Upper lobe of left lung (tissue), 6 donors: ENCODE data around the gene HMCES. TPM values are rescaled to one million over a fixed set of nuclear protein-coding genes. Genes with fewer than 3 reads are reported as not detected.
A peak's percentile ranks its signal among the peaks of the same experiment; 100 is the strongest.

Experiments
- ATAC-seq, 2 donors: fragments of 200-7000 bp; cut with Tn5 transposase; one replicate each; pipeline ENCODE4 v1.9.1; 2022; ENCODE audit warnings: mild to moderate bottlenecking in 2 of 2, moderate library complexity in 2 of 2; ENCODE audit not compliant: low FRiP score in 2 of 2
- DNase-seq, 2 donors: peaks; one replicate each; pipeline ENCODE4 v3.0.0-alpha.2; 2019 to 2020
- H3K27ac ChIP-seq, 4 donors: fragments of 200-600 bp; sonication (generic); one replicate each; pipeline ENCODE4 v1.5.1; 2016 to 2019
- H3K27me3 ChIP-seq, 4 donors: fragments of 200-600 bp; sonication (generic); one replicate each; pipeline ENCODE4 v1.5.1; 2017 to 2019
- H3K36me3 ChIP-seq, 4 donors: fragments of 200-600 bp; sonication (generic); one replicate each; pipeline ENCODE4 v1.5.1; 2016 to 2019
- H3K4me1 ChIP-seq, 4 donors: fragments of 200-600 bp; sonication (generic); one replicate each; pipeline ENCODE4 v1.5.1; 2018 to 2019
- H3K4me3 ChIP-seq, 4 donors: fragments of 200-600 bp; sonication (generic); one replicate each; pipeline ENCODE4 v1.5.1; 2017 to 2019; ENCODE audit warnings: mild to moderate bottlenecking in 2 of 4, moderate library complexity in 1 of 4
- H3K9me3 ChIP-seq, 4 donors: fragments of 200-600 bp; sonication (generic); one replicate each; pipeline ENCODE4 v1.5.1; 2018 to 2019
- CTCF ChIP-seq, 6 experiments: fragments of 450-650 bp in 4 of 6; fragments of 200-600 bp in 2 of 6; sonication (generic) in 2 of 6; IDR thresholded peaks; one replicate each; pipeline ENCODE4 v1.5.1; 2016 to 2019; ENCODE audit warnings: antibody characterized with exemption in 6 of 6
- EP300 ChIP-seq, 4 donors: sonication (generic); formaldehyde crosslinking; IDR thresholded peaks; one replicate each; pipeline ENCODE4 v1.5.1; 2017; ENCODE audit warnings: antibody characterized with exemption in 4 of 4, control low read depth in 2 of 4
- POLR2A ChIP-seq, 4 donors: fragments of 450-650 bp; IDR thresholded peaks; one replicate each; pipeline ENCODE4 v1.5.1; 2016 to 2017; ENCODE audit warnings: antibody characterized with exemption in 4 of 4, mild to moderate bottlenecking in 2 of 4
- POLR2AphosphoS5 ChIP-seq, 2 donors: sonication (generic); formaldehyde crosslinking; IDR thresholded peaks; one replicate each; pipeline ENCODE4 v1.5.1; 2017; ENCODE audit warnings: antibody characterized with exemption in 2 of 2
- WGBS, 2 donors: methylation state at CpG; one replicate each; pipeline ENCODE4 v1.1.5; 2017 to 2018; 5-methylcytosine and 5-hydroxymethylcytosine counted together
- total RNA-seq, 6 donors: library from RNA; depleted of rRNA in 4 of 6; stranded (reverse); fragments of >200 nt in 4 of 6; gene quantifications; one replicate each; pipeline versions ENCODE4 v1.1.0 to v1.2.1, GENCODE V29; 2016 to 2021
- donor health status: DM: no; HTN: no; CAD: no; lungs with moderate emphysema.
- donor health status: DM: no; HTN: yes; CAD: no; lungs with severe emphysema.

Gene HMCES
- total RNA-seq, 6 donors from 2014 or later: 27.0 to 38.0 (median 31.1) TPM

GRCh38 chr3:129248286-129248979, 30.2 kb upstream of the HMCES start:
- WGBS, 2 donors: 56 to 57% methylated on average over 21 of the region's 21 CpGs
- peak overlapping the region; percentile 88 to 96 (median 94) for H3K27ac ChIP-seq
- H3K9me3 ChIP-seq: no peaks in the 10 kb centered on the region
- peaks cover 8 to 25% (median 19%) of the 10 kb centered on the region in 4 donors for H3K36me3 ChIP-seq
- ATAC-seq (no peak), DNase-seq (no peak)
- peaks cover 28 to 52% (median 36%) of the 10 kb centered on the region in 4 donors for H3K4me1 ChIP-seq
- TF ChIP-seq POLR2A (IDR thresholded peaks at IDR 0.05): no peak
- TF ChIP-seq POLR2AphosphoS5 (IDR thresholded peaks at IDR 0.05): no peak
- TF ChIP-seq CTCF (IDR thresholded peaks at IDR 0.05): no peak
- TF ChIP-seq EP300 (IDR thresholded peaks at IDR 0.05): no peak
- H3K4me3 ChIP-seq: peak overlapping the region; percentile 78 to 97 (median 82)
- no peaks in the 10 kb centered on the region for H3K27me3 ChIP-seq

GRCh38 chr3:129249284-129250065, 29.2 kb upstream of the HMCES start, which contains the start of gene COPG1:
COPG1 (plus strand) TSS chr3:129249606; CDS start chr3:129249710, 104 bp downstream.
- TF ChIP-seq POLR2A (IDR thresholded peaks at IDR 0.05) (peak; percentile 82 to 97 (median 94)), EP300 (IDR thresholded peaks at IDR 0.05) (peak in 1 of 4 donors; percentile 34), CTCF (IDR thresholded peaks at IDR 0.05) (peak in 2 of 6 experiments; percentile 20 to 29), POLR2AphosphoS5 (IDR thresholded peaks at IDR 0.05) (peak; percentile 98 to 99)
- Histone ChIP-seq H3K4me3 (peak within 1 kb of the TSS; percentile 78 to 97 (median 82)), H3K27me3 (no peaks in the 10 kb centered on the region), H3K27ac (peak within 1 kb of the TSS; percentile 88 to 96 (median 94)), H3K4me1 (peaks cover 28 to 52% (median 36%) of the 10 kb centered on the region in 4 donors), H3K9me3 (no peaks in the 10 kb centered on the region), H3K36me3 (peaks cover 15 to 35% (median 29%) of the 10 kb centered on the region in 4 donors)
- peak; percentile 95 to 96 for ATAC-seq
- DNase-seq: peak; percentile 88 to 99
- WGBS, 2 donors: 0% methylated on average over 33 to 40 of the region's 48 CpGs

GRCh38 chr3:129252748-129253147, 25.9 kb upstream of the HMCES start:
- Histone ChIP-seq H3K27ac (no peak overlapping the region), H3K9me3 (no peaks in the 10 kb centered on the region), H3K27me3 (no peaks in the 10 kb centered on the region), H3K4me1 (peaks cover 22 to 31% (median 28%) of the 10 kb centered on the region in 4 donors), H3K36me3 (peaks cover 47 to 68% (median 62%) of the 10 kb centered on the region in 4 donors), H3K4me3 (no peak overlapping the region)
- 97 to 98% methylated on average over 4 of the region's 4 CpGs for WGBS, 2 donors
- DNase-seq: no peak
- no peak for ATAC-seq
- TF ChIP-seq EP300 (IDR thresholded peaks at IDR 0.05): no peak
- no peak for TF ChIP-seq POLR2AphosphoS5 (IDR thresholded peaks at IDR 0.05)
- no peak for TF ChIP-seq POLR2A (IDR thresholded peaks at IDR 0.05)
- no peak for TF ChIP-seq CTCF (IDR thresholded peaks at IDR 0.05)

- H3K27ac ChIP-seq: no peak overlapping the region
- no peaks in the 10 kb centered on the region for H3K9me3 ChIP-seq
- H3K4me1 ChIP-seq: peaks cover 14 to 20% (median 18%) of the 10 kb centered on the region in 4 donors
- DNase-seq (no peak), ATAC-seq (no peak)
- peaks cover 49 to 87% (median 79%) of the 10 kb centered on the region in 4 donors for H3K36me3 ChIP-seq
- H3K4me3 ChIP-seq: no peak overlapping the region
- TF ChIP-seq CTCF (IDR thresholded peaks at IDR 0.05) (no peak), POLR2A (IDR thresholded peaks at IDR 0.05) (no peak), POLR2AphosphoS5 (IDR thresholded peaks at IDR 0.05) (no peak), EP300 (IDR thresholded peaks at IDR 0.05) (no peak)
- WGBS, 2 donors: 92 to 93% methylated on average over 12 of the region's 12 CpGs
- H3K27me3 ChIP-seq: no peaks in the 10 kb centered on the region
Observed at GRCh38 chr3:129254536-129255230, 24.0 kb upstream of the HMCES start.
